A549 (cell line): ENCODE data around the gene NCAPD2.

Experiments
- CTCF ChIP-seq: fragments of >200 bp; sonication (Bioruptor Twin); formaldehyde crosslinking; IDR thresholded peaks from 3 replicates; pipeline ENCODE4 v1.5.1; 2016
- HMGXB4 ChIP-seq: fragments of 250-450 bp; sonication (Bioruptor Pico); IDR thresholded peaks from 2 replicates; pipeline ENCODE4 v1.5.0; 2021; ENCODE audit warnings: mild to moderate bottlenecking, moderate library complexity, borderline replicate concordance
- RAD21 ChIP-seq, 2 experiments: fragments of >200 bp in 1 of 2; sonication (Bioruptor Twin) in 1 of 2; formaldehyde crosslinking in 1 of 2; IDR thresholded peaks in 1 of 2; conservative IDR thresholded peaks in 1 of 2; 2 replicates in 1 of 2; 3 replicates in 1 of 2; pipeline ENCODE4 v1.6.1; 2012 to 2018; ENCODE audit warnings: inconsistent platforms in 1 of 2
- RARB ChIP-seq: fragments of 250-450 bp; sonication (Bioruptor Pico); IDR thresholded peaks from 2 replicates; pipeline ENCODE4 v1.8.0; 2021; ENCODE audit warnings: mild to moderate bottlenecking, moderate library complexity
- RCOR1 ChIP-seq: fragments of 150-350 bp; IDR thresholded peaks from 2 replicates; pipeline ENCODE4 v1.6.1; 2014; ENCODE audit warnings: antibody characterized with exemption, low read length, low read depth

GRCh38 chr12:6526201-6526600 is 32.3 kb downstream of the NCAPD2 start:
- TF ChIP-seq HMGXB4 (CRISPR knock-in tag) (no peak), RARB (CRISPR knock-in tag) (no peak), CTCF (no peak), RCOR1 (no peak), RAD21 (conservative IDR thresholded peaks at IDR 0.05 in 1 of 2, IDR thresholded peaks at IDR 0.05 in 1 of 2) (no peak)
